ENCODE results near the gene NTN1.

The NTN1 gene

DNA sequence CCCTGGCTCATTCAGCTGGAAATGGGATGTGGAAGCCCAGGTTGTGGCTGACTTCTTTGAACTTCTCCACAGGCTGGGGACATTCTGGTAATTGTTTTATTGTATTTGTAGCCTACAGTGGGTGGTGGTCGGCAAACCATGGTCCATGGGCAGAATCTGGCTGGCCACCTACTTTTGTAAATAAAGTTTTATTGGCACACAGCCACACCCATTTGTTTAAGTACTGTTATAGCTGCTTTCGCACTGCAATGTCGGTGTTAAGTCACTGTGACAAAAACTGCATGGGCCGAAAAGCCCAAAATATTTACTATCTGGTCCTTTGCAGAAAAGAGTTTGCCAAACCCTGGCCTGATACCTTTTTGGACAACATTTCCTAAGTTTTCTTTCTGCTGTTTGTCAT is 86.2 kb downstream of the NTN1 start:
- H3K4me3 ChIP-seq (ENCODE audit: control insufficient read depth, low read depth, low read length), result no peak overlapping the region
- no peak for DNase-seq (ENCODE audit: low read depth)
- TF ChIP-seq, protein P1, sequence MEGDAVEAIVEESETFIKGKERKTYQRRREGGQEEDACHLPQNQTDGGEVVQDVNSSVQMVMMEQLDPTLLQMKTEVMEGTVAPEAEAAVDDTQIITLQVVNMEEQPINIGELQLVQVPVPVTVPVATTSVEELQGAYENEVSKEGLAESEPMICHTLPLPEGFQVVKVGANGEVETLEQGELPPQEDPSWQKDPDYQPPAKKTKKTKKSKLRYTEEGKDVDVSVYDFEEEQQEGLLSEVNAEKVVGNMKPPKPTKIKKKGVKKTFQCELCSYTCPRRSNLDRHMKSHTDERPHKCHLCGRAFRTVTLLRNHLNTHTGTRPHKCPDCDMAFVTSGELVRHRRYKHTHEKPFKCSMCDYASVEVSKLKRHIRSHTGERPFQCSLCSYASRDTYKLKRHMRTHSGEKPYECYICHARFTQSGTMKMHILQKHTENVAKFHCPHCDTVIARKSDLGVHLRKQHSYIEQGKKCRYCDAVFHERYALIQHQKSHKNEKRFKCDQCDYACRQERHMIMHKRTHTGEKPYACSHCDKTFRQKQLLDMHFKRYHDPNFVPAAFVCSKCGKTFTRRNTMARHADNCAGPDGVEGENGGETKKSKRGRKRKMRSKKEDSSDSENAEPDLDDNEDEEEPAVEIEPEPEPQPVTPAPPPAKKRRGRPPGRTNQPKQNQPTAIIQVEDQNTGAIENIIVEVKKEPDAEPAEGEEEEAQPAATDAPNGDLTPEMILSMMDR (IDR thresholded peaks at IDR 0.05; ENCODE audit: control insufficient read depth, insufficient read depth, low read depth, low read length, missing control alignments), result no peak

- H3K4me3 ChIP-seq (ENCODE audit: control insufficient read depth, low read depth, low read length), result no peak overlapping the region
- TF ChIP-seq, protein P1 (IDR thresholded peaks at IDR 0.05; ENCODE audit: control insufficient read depth, insufficient read depth, low read depth, low read length, missing control alignments), result no peak
- no peak for DNase-seq (ENCODE audit: low read depth)
Measured at GRCh38 chr17:9108146-9108545, 86.8 kb downstream of the NTN1 start.

DNA sequence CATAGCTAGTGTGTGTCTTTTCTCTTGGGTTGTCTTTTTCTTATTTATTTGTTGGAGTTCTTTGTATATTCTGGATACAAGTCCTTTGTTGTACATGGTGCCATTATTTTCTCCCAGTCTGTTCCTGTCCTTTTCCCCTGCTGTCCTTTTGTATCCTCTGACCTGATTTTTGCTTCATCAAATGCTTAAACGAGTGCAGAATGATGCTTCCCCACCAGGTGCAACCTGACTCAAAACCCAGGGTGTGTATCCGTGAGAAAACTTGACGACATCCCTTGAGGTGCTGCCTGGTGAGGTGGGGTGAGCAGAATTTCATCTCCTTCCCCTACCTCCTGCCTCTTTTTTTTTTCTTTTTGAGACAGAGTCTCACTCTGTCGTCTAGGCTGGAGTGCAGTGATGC is 88.6 kb downstream of the NTN1 start:
- no peak overlapping the region for H3K4me3 ChIP-seq (ENCODE audit: control insufficient read depth, low read depth, low read length)
- no peak for DNase-seq (ENCODE audit: low read depth)
- TF ChIP-seq, protein P1 (IDR thresholded peaks at IDR 0.05; ENCODE audit: control insufficient read depth, insufficient read depth, low read depth, low read length, missing control alignments), result no peak

- TF ChIP-seq, protein P1 (IDR thresholded peaks at IDR 0.05; ENCODE audit: control insufficient read depth, insufficient read depth, low read depth, low read length, missing control alignments), result no peak
- DNase-seq (ENCODE audit: low read depth), result no peak
- H3K4me3 ChIP-seq (ENCODE audit: control insufficient read depth, low read depth, low read length), result no peak overlapping the region
Measured at GRCh38 chr17:9110501-9110900, 89.2 kb downstream of the NTN1 start.

DNA sequence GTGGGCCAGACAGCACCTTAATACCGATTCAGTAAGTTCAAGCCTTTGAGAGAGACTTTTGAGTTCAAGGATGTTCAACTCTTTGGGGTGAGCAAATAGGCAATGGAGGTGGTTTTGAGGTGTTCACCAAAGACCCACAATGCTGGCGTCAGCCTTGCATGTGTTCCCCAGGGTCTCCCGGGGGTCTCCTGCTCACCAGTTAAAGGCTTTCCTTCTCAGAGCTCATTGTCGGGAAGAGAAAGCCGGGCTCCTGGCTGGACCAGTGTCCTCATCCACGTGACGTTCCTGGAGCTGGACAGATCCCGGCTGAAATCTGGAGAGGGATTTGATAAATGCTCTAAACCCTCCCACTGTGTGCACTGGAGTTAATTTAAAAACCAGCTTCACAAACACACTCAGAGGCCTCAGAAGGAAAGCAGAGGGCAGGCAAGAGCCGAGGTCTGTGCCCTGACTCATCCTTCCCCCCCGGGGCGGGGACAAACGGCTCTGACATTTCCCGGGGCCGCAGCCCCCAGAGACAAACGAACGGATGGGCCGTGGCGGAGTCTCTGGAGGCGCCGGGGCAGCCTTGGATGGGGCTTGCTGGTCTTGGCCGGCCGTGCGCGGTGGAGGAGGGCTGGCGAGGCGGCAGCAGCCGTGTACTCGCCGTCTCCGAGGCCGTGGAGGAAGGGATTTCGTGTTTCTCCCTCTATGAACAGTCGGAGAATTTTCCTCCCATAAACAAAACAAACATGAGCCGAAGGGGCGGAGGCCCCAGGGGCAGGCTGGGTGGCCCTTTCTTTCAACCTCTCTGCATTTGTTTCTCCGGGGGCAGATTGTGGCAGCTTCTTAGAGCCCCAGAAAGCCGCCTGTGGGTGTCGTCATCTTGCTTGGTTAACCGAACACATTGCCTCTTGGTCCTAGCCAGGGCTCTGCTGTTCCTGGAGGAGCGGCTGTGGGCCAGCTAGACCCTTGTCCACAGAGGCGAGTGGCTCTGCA is 94.2 kb downstream of the NTN1 start:
- H3K4me3 ChIP-seq (ENCODE audit: control insufficient read depth, low read depth, low read length), result peak overlapping the region; percentile 43
- TF ChIP-seq, protein P1 (IDR thresholded peaks at IDR 0.05; ENCODE audit: control insufficient read depth, insufficient read depth, low read depth, low read length, missing control alignments), result peak; percentile 30
- DNase-seq (ENCODE audit: low read depth), result no peak

GRCh38 chr17:9116311-9116835 is 95.1 kb downstream of the NTN1 start:
- TF ChIP-seq, protein P1 (IDR thresholded peaks at IDR 0.05; ENCODE audit: control insufficient read depth, insufficient read depth, low read depth, low read length, missing control alignments), result no peak
- no peak for DNase-seq (ENCODE audit: low read depth)
- no peak overlapping the region for H3K4me3 ChIP-seq (ENCODE audit: control insufficient read depth, low read depth, low read length)
